GM13976 (cell line): ENCODE results near the gene TMED8.
"Not testable (repeated sequence)": the region's sequence is repeated elsewhere in the genome, so short reads cannot be mapped to it uniquely, and the experiment has no call there.

Experiments used
- DNase-seq: peaks from one replicate; pipeline ENCODE4 v3.0.0; 2012; ENCODE audit warnings: low spot score
- in situ Hi-C: fragments of 300-500 bp; cut with MboI; formaldehyde crosslinking; loops from one replicate; pipeline ENCODE4 v1.12.0; 2022; ENCODE audit warnings: low sequenced_read_pairs, mixed read lengths, inconsistent platforms; ENCODE audit not compliant: unreplicated experiment
- TF ChIP-seq, protein P1 (sequence below): IDR thresholded peaks from 2 replicates; pipeline ENCODE4 v1.5.1; 2012; ENCODE audit warnings: borderline replicate concordance, mild to moderate bottlenecking; ENCODE audit not compliant: insufficient read depth; ENCODE audit errors: extremely low read depth, missing control alignments, control extremely low read depth

TMED8 gene

DNA sequence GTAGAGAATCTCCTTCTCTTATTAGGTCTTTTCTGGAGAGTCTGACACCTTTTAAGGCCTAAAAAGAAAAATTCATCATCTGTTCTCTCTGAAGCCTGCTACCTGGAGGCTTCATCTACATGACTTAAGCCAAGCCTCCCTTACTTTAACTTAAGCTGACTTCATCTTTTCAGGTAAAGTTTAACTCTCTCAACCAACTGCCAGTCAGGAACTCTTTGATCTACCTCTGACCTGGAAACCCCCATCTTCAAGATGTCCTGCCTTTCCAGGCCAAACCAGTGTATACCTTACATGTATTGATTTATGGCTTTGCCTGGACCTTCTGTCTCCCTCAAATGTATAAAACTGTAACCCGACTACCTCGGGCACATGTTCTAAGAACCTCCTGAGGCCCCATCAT lies 38.6 kb downstream of the TMED8 start:
- in situ Hi-C loops: no loop called here
- TF ChIP-seq, protein P1, sequence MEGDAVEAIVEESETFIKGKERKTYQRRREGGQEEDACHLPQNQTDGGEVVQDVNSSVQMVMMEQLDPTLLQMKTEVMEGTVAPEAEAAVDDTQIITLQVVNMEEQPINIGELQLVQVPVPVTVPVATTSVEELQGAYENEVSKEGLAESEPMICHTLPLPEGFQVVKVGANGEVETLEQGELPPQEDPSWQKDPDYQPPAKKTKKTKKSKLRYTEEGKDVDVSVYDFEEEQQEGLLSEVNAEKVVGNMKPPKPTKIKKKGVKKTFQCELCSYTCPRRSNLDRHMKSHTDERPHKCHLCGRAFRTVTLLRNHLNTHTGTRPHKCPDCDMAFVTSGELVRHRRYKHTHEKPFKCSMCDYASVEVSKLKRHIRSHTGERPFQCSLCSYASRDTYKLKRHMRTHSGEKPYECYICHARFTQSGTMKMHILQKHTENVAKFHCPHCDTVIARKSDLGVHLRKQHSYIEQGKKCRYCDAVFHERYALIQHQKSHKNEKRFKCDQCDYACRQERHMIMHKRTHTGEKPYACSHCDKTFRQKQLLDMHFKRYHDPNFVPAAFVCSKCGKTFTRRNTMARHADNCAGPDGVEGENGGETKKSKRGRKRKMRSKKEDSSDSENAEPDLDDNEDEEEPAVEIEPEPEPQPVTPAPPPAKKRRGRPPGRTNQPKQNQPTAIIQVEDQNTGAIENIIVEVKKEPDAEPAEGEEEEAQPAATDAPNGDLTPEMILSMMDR: no peak
- DNase-seq: no peak

DNA sequence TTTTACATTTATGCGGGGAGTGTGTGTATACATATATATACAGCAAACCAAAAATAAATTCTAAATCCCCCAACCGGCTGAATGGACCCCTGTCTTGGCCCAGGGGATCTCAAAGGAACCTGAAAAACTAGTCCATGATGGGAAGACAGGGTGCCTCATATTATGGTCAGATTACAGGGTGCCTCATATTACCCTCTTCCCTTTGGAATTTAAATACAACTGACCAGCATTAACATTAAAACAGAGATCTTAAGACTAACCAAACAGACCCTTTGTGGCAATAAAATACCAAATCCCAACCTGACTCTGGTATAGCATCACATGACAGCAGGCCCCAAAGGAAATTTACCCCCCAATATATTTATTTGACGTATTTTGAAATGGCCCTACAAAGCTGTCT lies 39.0 kb downstream of the TMED8 start:
- no peak for DNase-seq
- in situ Hi-C loops: no loop called here
- TF ChIP-seq, protein P1: no peak

DNA sequence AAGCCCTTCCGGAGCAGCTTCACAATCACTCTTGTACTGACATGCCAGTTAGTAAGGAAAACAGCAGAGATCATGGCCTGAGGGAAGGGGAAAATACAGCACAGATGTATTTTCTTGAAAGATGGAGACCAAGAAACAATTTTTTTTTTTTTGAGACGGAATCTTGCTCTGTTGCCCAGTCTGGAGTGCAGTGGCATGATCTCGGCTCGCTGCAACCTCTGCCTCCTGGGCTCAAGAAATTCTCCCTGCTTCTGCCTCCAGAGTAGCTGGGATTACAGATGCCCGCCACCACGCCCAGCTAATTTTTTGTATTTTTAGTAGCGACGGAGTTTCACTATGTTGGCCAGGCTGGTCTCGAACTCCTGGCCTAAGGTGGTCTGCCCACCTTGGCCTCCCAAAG lies 39.6 kb downstream of the TMED8 start:
- DNase-seq, in situ Hi-C loops: not testable (repeated sequence)

DNA sequence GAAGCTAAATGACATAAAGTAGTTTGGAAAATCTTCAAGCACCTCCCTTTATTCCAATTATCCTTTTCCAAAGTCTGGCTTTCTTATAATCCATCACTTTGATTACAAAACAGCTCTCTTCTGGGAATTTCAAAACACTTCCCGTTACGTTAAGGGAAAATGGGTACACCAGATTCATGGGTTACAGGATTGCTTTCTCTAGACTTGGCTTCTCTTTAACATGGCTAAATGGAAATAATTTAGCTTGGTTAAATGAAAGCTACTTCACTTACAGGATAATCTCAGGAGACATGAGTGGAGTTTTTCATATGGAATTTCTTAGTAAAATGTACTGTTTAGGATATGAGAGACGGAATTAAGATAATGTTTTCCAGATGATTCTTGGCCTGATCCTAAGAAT lies 41.3 kb downstream of the TMED8 start:
- no peak for DNase-seq
- TF ChIP-seq, protein P1: no peak
- in situ Hi-C loops: no loop called here

DNA sequence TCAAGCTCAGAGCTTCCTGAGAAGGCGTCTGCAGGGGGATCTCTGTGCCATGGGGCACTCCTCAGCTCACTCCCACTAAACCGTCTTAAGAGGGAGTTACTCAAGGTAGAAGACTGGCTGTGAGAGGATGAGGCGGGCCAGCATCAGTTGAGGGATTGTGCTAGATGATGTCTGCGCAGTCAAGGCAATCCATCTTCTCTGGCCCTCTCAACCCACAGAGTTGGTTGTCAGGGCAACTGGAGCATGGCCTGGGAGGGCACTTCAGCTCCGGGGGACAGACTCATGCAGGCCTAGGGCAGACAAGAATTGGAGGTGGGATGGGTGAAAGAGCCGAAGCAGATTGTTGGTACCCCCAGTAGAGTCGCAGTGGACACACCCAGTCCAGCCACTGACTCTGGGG lies 47.0 kb downstream of the TMED8 start:
- DNase-seq: no peak
- TF ChIP-seq, protein P1: no peak
- in situ Hi-C loops: no loop called here

DNA sequence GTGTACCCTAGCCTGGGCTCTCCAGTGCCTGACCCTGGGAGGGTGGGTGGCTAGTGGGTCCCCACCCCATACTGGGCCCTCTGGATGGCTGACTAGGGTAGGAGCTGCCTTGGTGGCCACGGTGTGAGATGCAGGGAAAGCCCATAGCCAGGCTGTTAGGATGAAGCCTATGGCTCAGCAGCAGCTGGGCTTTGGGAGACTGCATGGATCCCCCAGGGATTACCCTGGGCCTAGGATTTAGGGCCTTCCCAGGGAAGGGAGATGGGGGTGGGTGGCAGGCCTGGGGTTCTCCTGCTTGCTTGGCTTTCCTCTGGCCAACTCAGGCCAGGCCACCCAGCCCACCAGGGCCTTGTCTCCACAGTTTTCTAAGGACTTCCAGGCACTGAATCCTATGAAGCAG lies 49.8 kb downstream of the TMED8 start:
- no peak for DNase-seq
- in situ Hi-C loops: no loop called here

DNA sequence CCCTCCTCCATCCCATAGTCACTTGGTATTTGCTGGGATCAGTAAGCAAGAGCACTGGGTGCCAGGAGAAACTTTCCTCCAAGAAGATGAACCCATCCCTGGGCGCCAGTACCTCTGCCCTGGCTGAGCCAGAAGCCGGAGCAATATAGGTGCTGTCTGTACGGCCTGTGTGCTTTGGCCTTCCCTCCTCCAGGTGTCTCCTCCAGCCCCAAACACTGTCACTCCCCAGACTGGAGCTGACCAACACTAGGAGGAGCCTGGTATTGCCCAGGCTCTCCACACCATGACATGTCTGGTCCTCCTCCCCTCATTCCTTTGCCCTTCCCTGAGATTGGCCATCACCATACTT lies 51.2 kb downstream of the TMED8 start:
- in situ Hi-C loops: no loop called here
- DNase-seq: no peak
- TF ChIP-seq, protein P1: no peak

More for the DNA sequence above, 49.8 kb downstream of the TMED8 start:
- TF ChIP-seq, protein P1: no peak
